Liver (tissue), 9 donors: ENCODE data around the gene HINT2. TPM values are rescaled to one million over a fixed set of nuclear protein-coding genes. Genes with fewer than 3 reads are reported as not detected.
A peak's percentile ranks its signal among the peaks of the same experiment; 100 is the strongest.

Experiments
- DNase-seq: peaks from one replicate; pipeline ENCODE4 v3.0.0-alpha.2; 2017; ENCODE audit warnings: low spot score
- H3K27ac ChIP-seq, 2 donors: one replicate each; pipeline ENCODE4 v1.7.0; 2013; ENCODE audit warnings: inconsistent platforms in 2 of 2, low read length in 2 of 2, control low read depth in 1 of 2, low read depth in 1 of 2, mild to moderate bottlenecking in 1 of 2
- H3K27me3 ChIP-seq, 4 donors: one replicate each; pipeline versions ENCODE4 v1.6.1 to v1.7.0; 2013; ENCODE audit warnings: low read length in 3 of 4, inconsistent platforms in 1 of 4, mild to moderate bottlenecking in 1 of 4, moderate library complexity in 1 of 4; ENCODE audit not compliant: control insufficient read depth in 4 of 4, insufficient read depth in 4 of 4
- H3K36me3 ChIP-seq, 4 donors: one replicate each; pipeline versions ENCODE4 v1.6.1 to v1.7.0; 2013; ENCODE audit warnings: low read length in 3 of 4, mild to moderate bottlenecking in 3 of 4, low read depth in 1 of 4, moderate library complexity in 1 of 4; ENCODE audit not compliant: control insufficient read depth in 4 of 4, insufficient read depth in 3 of 4
- H3K4me1 ChIP-seq, 4 donors: one replicate each; pipeline versions ENCODE4 v1.6.1 to v1.7.0; 2013; ENCODE audit warnings: low read length in 3 of 4, mild to moderate bottlenecking in 3 of 4, moderate library complexity in 1 of 4; ENCODE audit not compliant: control insufficient read depth in 4 of 4, insufficient read depth in 4 of 4
- H3K4me3 ChIP-seq, 3 donors: one replicate each; pipeline versions ENCODE4 v1.6.1 to v1.7.0; 2013; ENCODE audit warnings: low read length in 3 of 3, control low read depth in 1 of 3, low read depth in 1 of 3, mild to moderate bottlenecking in 1 of 3
- H3K9ac ChIP-seq, 2 donors: one replicate each; pipeline ENCODE4 v1.7.0; 2013; ENCODE audit warnings: low read length in 2 of 2, mild to moderate bottlenecking in 2 of 2, moderate library complexity in 2 of 2, control low read depth in 1 of 2, low read depth in 1 of 2
- H3K9me3 ChIP-seq, 4 donors: one replicate each; pipeline versions ENCODE4 v1.6.1 to v1.7.0; 2013; ENCODE audit warnings: low read length in 3 of 4; ENCODE audit not compliant: control insufficient read depth in 4 of 4
- ATF3 ChIP-seq: IDR thresholded peaks from 2 replicates; pipeline ENCODE4 v1.6.1; 2016; ENCODE audit warnings: antibody characterized with exemption
- CTCF ChIP-seq: fragments of 150-350 bp; IDR thresholded peaks from 2 replicates; pipeline ENCODE4 v1.5.1; 2017; ENCODE audit warnings: improper control_type of control experiment, low read depth, low read length; ENCODE audit not compliant: missing input control
- EGR1 ChIP-seq, 2 donors: IDR thresholded peaks; 2 replicates each; pipeline ENCODE4 v1.6.1; 2016 to 2018; ENCODE audit warnings: antibody characterized with exemption in 2 of 2, low read depth in 2 of 2
- FOXA1 ChIP-seq: IDR thresholded peaks from 2 replicates; pipeline ENCODE4 v1.6.1; 2016; ENCODE audit warnings: antibody characterized with exemption
- FOXA2 ChIP-seq: IDR thresholded peaks from 2 replicates; pipeline ENCODE4 v1.6.1; 2016; ENCODE audit warnings: antibody characterized with exemption
- GABPA ChIP-seq, 2 donors: IDR thresholded peaks in 1 of 2; conservative IDR thresholded peaks in 1 of 2; 2 replicates each; pipeline ENCODE4 v1.6.1; 2016; ENCODE audit warnings: antibody characterized with exemption in 2 of 2, mild to moderate bottlenecking in 1 of 2, moderate library complexity in 1 of 2
- HNF4A ChIP-seq, 2 donors: conservative IDR thresholded peaks; 2 replicates each; pipeline ENCODE4 v1.6.1; 2016; ENCODE audit warnings: antibody characterized with exemption in 2 of 2, mild to moderate bottlenecking in 2 of 2
- HNF4G ChIP-seq: IDR thresholded peaks from 2 replicates; pipeline ENCODE4 v1.6.1; 2016; ENCODE audit warnings: antibody characterized with exemption
- JUND ChIP-seq, 2 donors: IDR thresholded peaks; 2 replicates each; pipeline ENCODE4 v1.6.1; 2016; ENCODE audit warnings: antibody characterized with exemption in 2 of 2
- MAX ChIP-seq: IDR thresholded peaks from 2 replicates; pipeline ENCODE4 v1.6.1; 2016; ENCODE audit warnings: antibody characterized with exemption
- NR2F2 ChIP-seq: IDR thresholded peaks from 2 replicates; pipeline ENCODE4 v1.6.1; 2016; ENCODE audit warnings: antibody characterized with exemption
- RAD21 ChIP-seq, 2 donors: IDR thresholded peaks; 2 replicates each; pipeline ENCODE4 v1.6.1; 2016; ENCODE audit warnings: antibody characterized with exemption in 2 of 2, mild to moderate bottlenecking in 2 of 2
- REST ChIP-seq: IDR thresholded peaks from 2 replicates; pipeline ENCODE4 v1.6.1; 2016; ENCODE audit warnings: antibody characterized with exemption, mild to moderate bottlenecking
- RXRA ChIP-seq, 2 donors: IDR thresholded peaks; 2 replicates each; pipeline ENCODE4 v1.6.1; 2017 to 2018; ENCODE audit warnings: antibody characterized with exemption in 2 of 2, mild to moderate bottlenecking in 1 of 2
- SP1 ChIP-seq: IDR thresholded peaks from 2 replicates; pipeline ENCODE4 v1.6.1; 2018; ENCODE audit warnings: antibody characterized with exemption, mild to moderate bottlenecking
- TAF1 ChIP-seq: conservative IDR thresholded peaks from 2 replicates; pipeline ENCODE4 v1.6.1; 2016; ENCODE audit warnings: antibody characterized with exemption, mild to moderate bottlenecking
- YY1 ChIP-seq: IDR thresholded peaks from 2 replicates; pipeline ENCODE4 v1.6.1; 2016; ENCODE audit warnings: antibody characterized with exemption, mild to moderate bottlenecking
- ZBTB33 ChIP-seq: IDR thresholded peaks from 2 replicates; pipeline ENCODE4 v1.6.1; 2016; ENCODE audit warnings: antibody characterized with exemption
- WGBS: extraction: QIAGEN DNeasy Blood & Tissue Kit; methylation state at CpG from one replicate; pipeline ENCODE4 v1.1.7; 2013; 5-methylcytosine and 5-hydroxymethylcytosine counted together
- polyA plus RNA-seq, 2 donors: library from polyadenylated mRNA; stranded (reverse) in 1 of 2; unstranded in 1 of 2; fragments of 200-250 nt in 1 of 2; fragments of >200 nt in 1 of 2; fragmentation: Nextera tagmentation in 1 of 2; extraction: Ambion mirVana in 1 of 2; gene quantifications; one replicate each; pipeline versions ENCODE4 v1.2.1 to v1.2.3, GENCODE V29; 2013 to 2015
- total RNA-seq, 2 donors: library from RNA; depleted of rRNA; stranded (reverse); fragments of >200 nt; gene quantifications; one replicate each; pipeline ENCODE4 v1.2.3, GENCODE V29; 2014
- donor health status: healthy.
- donor health status: healthy.
- donor health status: healthy.
- donor health status: healthy.
- donor health status: healthy.

Gene HINT2
- total and polyA plus RNA-seq, 4 donors, result 34.3 to 176 (median 76.1) TPM

- WGBS, result 65% methylated on average over 7 of the region's 7 CpGs
Observed at GRCh38 chr9:35844628-35845270, 29.9 kb upstream of the HINT2 start.

GRCh38 chr9:35842795-35843194, 28.0 kb upstream of the HINT2 start:
- WGBS, result 79% methylated on average over 3 of the region's 3 CpGs

More at GRCh38 chr9:35844628-35845270, 29.9 kb upstream of the HINT2 start:
- peaks cover 0 to 5% (median 0%) of the 10 kb centered on the region in 4 donors for H3K36me3 ChIP-seq
- no peaks in the 10 kb centered on the region for H3K27me3 ChIP-seq
- TF ChIP-seq NR2F2 (no peak), GABPA (IDR thresholded peaks at IDR 0.05 in 1 of 2, conservative IDR thresholded peaks at IDR 0.05 in 1 of 2) (peak in 1 of 2 donors; percentile 63)
- H3K9me3 ChIP-seq, result no peaks in the 10 kb centered on the region
- H3K27ac ChIP-seq, result no peak overlapping the region
- DNase-seq, result no peak
- H3K4me1 ChIP-seq, result peaks cover 0 to 5% (median 1%) of the 10 kb centered on the region in 4 donors
- no peak overlapping the region for H3K4me3 ChIP-seq
- H3K9ac ChIP-seq, result no peak overlapping the region

More at GRCh38 chr9:35842795-35843194, 28.0 kb upstream of the HINT2 start:
- no peak for DNase-seq
- no peak overlapping the region for H3K27ac ChIP-seq
- no peaks in the 10 kb centered on the region for H3K9me3 ChIP-seq
- peaks cover 0 to 5% (median 1%) of the 10 kb centered on the region in 4 donors for H3K4me1 ChIP-seq
- no peak overlapping the region for H3K9ac ChIP-seq
- H3K4me3 ChIP-seq, result no peak overlapping the region
- no peak for TF ChIP-seq HNF4A (conservative IDR thresholded peaks at IDR 0.05)
- no peak for TF ChIP-seq EGR1 (IDR thresholded peaks at IDR 0.05; ENCODE audit: low read depth in 2 of 2)
- TF ChIP-seq MAX, result no peak
- TF ChIP-seq GABPA (IDR thresholded peaks at IDR 0.05 in 1 of 2, conservative IDR thresholded peaks at IDR 0.05 in 1 of 2), result no peak
- no peak for TF ChIP-seq ZBTB33
- TF ChIP-seq TAF1, result no peak
- TF ChIP-seq YY1, result no peak
- TF ChIP-seq SP1, result no peak
- no peak for TF ChIP-seq RXRA (IDR thresholded peaks at IDR 0.05)
- no peak for TF ChIP-seq NR2F2
- TF ChIP-seq RAD21 (IDR thresholded peaks at IDR 0.05), result no peak
- TF ChIP-seq CTCF, result no peak
- no peak for TF ChIP-seq REST
- TF ChIP-seq ATF3, result no peak
- no peak for TF ChIP-seq FOXA2
- TF ChIP-seq FOXA1, result no peak
- no peak for TF ChIP-seq JUND (IDR thresholded peaks at IDR 0.05)
- TF ChIP-seq HNF4G, result no peak
- peaks cover 0 to 5% (median 0%) of the 10 kb centered on the region in 4 donors for H3K36me3 ChIP-seq
- H3K27me3 ChIP-seq, result no peaks in the 10 kb centered on the region
